Kidney epithelial cell (primary cell): Measurements from ENCODE around the gene AGBL1. TPM values are rescaled to one million over a fixed set of nuclear protein-coding genes. Genes with fewer than 3 reads are reported as not detected.

Source experiments
- DNase-seq: peaks from one replicate; pipeline ENCODE4 v3.0.0-alpha.2; 2010; ENCODE audit warnings: low read depth
- H3K27me3 ChIP-seq: 2 replicates; pipeline ENCODE4 v1.6.0; 2011; ENCODE audit warnings: low read length; ENCODE audit not compliant: control insufficient read depth, insufficient read depth
- H3K36me3 ChIP-seq: 2 replicates; pipeline ENCODE4 v1.5.1; 2011; ENCODE audit warnings: low read length; ENCODE audit not compliant: control insufficient read depth, insufficient read depth
- H3K4me3 ChIP-seq: 2 replicates; pipeline ENCODE4 v1.5.1; 2011; ENCODE audit warnings: low read depth, mild to moderate bottlenecking, control low read depth, low read length
- CTCF ChIP-seq: IDR thresholded peaks from 2 replicates; pipeline ENCODE4 v1.5.1; 2011; ENCODE audit warnings: mild to moderate bottlenecking, moderate library complexity, low read length, control low read depth, inconsistent platforms; ENCODE audit not compliant: insufficient read depth, poor library complexity, severe bottlenecking
- total RNA-seq: library from RNA; depleted of rRNA; stranded (reverse); fragments of >200 nt; gene quantifications from 2 replicates; pipeline ENCODE4 v1.2.3, GENCODE V29; 2015

AGBL1 gene
- total RNA-seq, 1 donor from 2014 or later, result not detected

GRCh38 chr15:86329311-86330013 is 249.8 kb downstream of the AGBL1 start:
- no peak for TF ChIP-seq CTCF
- Histone ChIP-seq H3K4me3 (no peak overlapping the region), H3K36me3 (no peaks in the 10 kb centered on the region), H3K27me3 (no peaks in the 10 kb centered on the region)
- DNase-seq, result no peak

- no peak for TF ChIP-seq CTCF
- H3K4me3 ChIP-seq, result no peak overlapping the region
- DNase-seq, result no peak
These were observed 254.1 kb downstream of the AGBL1 start for GRCh38 chr15:86333819-86334218.

GRCh38 chr15:86336051-86336788 is 256.5 kb downstream of the AGBL1 start:
- DNase-seq, result peak; percentile 10
- no peak for TF ChIP-seq CTCF
- Histone ChIP-seq H3K36me3 (no peaks in the 10 kb centered on the region), H3K27me3 (no peaks in the 10 kb centered on the region), H3K4me3 (no peak overlapping the region)

More at GRCh38 chr15:86333819-86334218, 254.1 kb downstream of the AGBL1 start:
- Histone ChIP-seq H3K36me3 (no peaks in the 10 kb centered on the region), H3K27me3 (no peaks in the 10 kb centered on the region)

- TF ChIP-seq CTCF, result no peak
- H3K36me3 ChIP-seq, result no peaks in the 10 kb centered on the region
- no peaks in the 10 kb centered on the region for H3K27me3 ChIP-seq
- DNase-seq, result no peak
- H3K4me3 ChIP-seq, result no peak overlapping the region
These were observed 257.4 kb downstream of the AGBL1 start for GRCh38 chr15:86337071-86337470.

- no peak for DNase-seq
- no peak for TF ChIP-seq CTCF
- no peaks in the 10 kb centered on the region for H3K27me3 ChIP-seq
- H3K36me3 ChIP-seq, result no peaks in the 10 kb centered on the region
- H3K4me3 ChIP-seq, result no peak overlapping the region
These were observed 267.6 kb downstream of the AGBL1 start for GRCh38 chr15:86347245-86347644.
